Neutrophil (primary cell): Measurements from ENCODE around the gene FOXK2.

Experiments used
- H3K27ac ChIP-seq: fragments of 200-600 bp; sonication (generic); 2 replicates; pipeline ENCODE4 v1.5.1; 2016; ENCODE audit warnings: mild to moderate bottlenecking, moderate library complexity
- H3K27me3 ChIP-seq: fragments of 200-600 bp; sonication (generic); 2 replicates; pipeline ENCODE4 v1.6.0; 2016; ENCODE audit warnings: mild to moderate bottlenecking
- H3K36me3 ChIP-seq: fragments of 200-600 bp; sonication (generic); 2 replicates; pipeline ENCODE4 v1.5.1; 2017
- H3K4me1 ChIP-seq, 2 experiments: fragments of 200-600 bp in 1 of 2; sonication (generic) in 1 of 2; 1 replicate in 1 of 2; 2 replicates in 1 of 2; pipeline versions ENCODE4 v1.5.1 to v1.6.1; 2013 to 2016; ENCODE audit warnings: low read depth in 1 of 2, low read length in 1 of 2, mild to moderate bottlenecking in 1 of 2, moderate library complexity in 1 of 2; ENCODE audit not compliant: control insufficient read depth in 1 of 2, insufficient read depth in 1 of 2
- H3K4me3 ChIP-seq, 2 experiments: fragments of 200-600 bp in 1 of 2; sonication (generic) in 1 of 2; 1 replicate in 1 of 2; 2 replicates in 1 of 2; pipeline ENCODE4 v1.5.1; 2013 to 2016; ENCODE audit warnings: low read depth in 1 of 2, low read length in 1 of 2, mild to moderate bottlenecking in 1 of 2, moderate library complexity in 1 of 2
- H3K9me3 ChIP-seq: fragments of 200-600 bp; sonication (generic); 2 replicates; pipeline ENCODE4 v1.5.1; 2016
- CTCF ChIP-seq: fragments of 200-600 bp; sonication (generic); IDR thresholded peaks from 2 replicates; pipeline ENCODE4 v1.5.1; 2016; ENCODE audit warnings: antibody characterized with exemption

FOXK2 gene

GRCh38 chr17:82495844-82496528, 23.5 kb upstream of the FOXK2 start:
- Histone ChIP-seq H3K9me3 (no peaks in the 10 kb centered on the region), H3K4me3 (no peak overlapping the region), H3K27ac (no peak overlapping the region), H3K27me3 (no peaks in the 10 kb centered on the region), H3K4me1 (peaks cover 19 to 22% of the 10 kb centered on the region in 2 experiments), H3K36me3 (no peaks in the 10 kb centered on the region)
- no peak for TF ChIP-seq CTCF

GRCh38 chr17:82496529-82497434, 22.8 kb upstream of the FOXK2 start:
- Histone ChIP-seq H3K27ac (peak overlapping the region; percentile 83), H3K4me3 (peak overlapping the region; percentile 78 to 88), H3K9me3 (no peaks in the 10 kb centered on the region), H3K27me3 (no peaks in the 10 kb centered on the region), H3K4me1 (peaks cover 19 to 22% of the 10 kb centered on the region in 2 experiments), H3K36me3 (no peaks in the 10 kb centered on the region)
- peak; percentile 45 for TF ChIP-seq CTCF

- Histone ChIP-seq H3K4me3 (peak overlapping the region; percentile 78 to 88), H3K36me3 (no peaks in the 10 kb centered on the region), H3K27me3 (no peaks in the 10 kb centered on the region), H3K4me1 (peaks cover 19 to 22% of the 10 kb centered on the region in 2 experiments), H3K9me3 (no peaks in the 10 kb centered on the region), H3K27ac (peak overlapping the region; percentile 83)
- TF ChIP-seq CTCF: no peak
Measured at GRCh38 chr17:82497483-82498405, 21.8 kb upstream of the FOXK2 start.

GRCh38 chr17:82502207-82502606, 17.3 kb upstream of the FOXK2 start:
- no peaks in the 10 kb centered on the region for H3K36me3 ChIP-seq
- no peaks in the 10 kb centered on the region for H3K27me3 ChIP-seq
- H3K4me3 ChIP-seq: no peak overlapping the region
- H3K27ac ChIP-seq: no peak overlapping the region
- no peak for TF ChIP-seq CTCF
- H3K9me3 ChIP-seq: no peaks in the 10 kb centered on the region
- H3K4me1 ChIP-seq: peaks cover 7 to 13% of the 10 kb centered on the region in 2 experiments

GRCh38 chr17:82503094-82503727, 16.3 kb upstream of the FOXK2 start:
- TF ChIP-seq CTCF: no peak
- Histone ChIP-seq H3K27ac (no peak overlapping the region), H3K4me3 (no peak overlapping the region), H3K36me3 (no peaks in the 10 kb centered on the region), H3K27me3 (no peaks in the 10 kb centered on the region), H3K4me1 (peaks cover 0 to 5% of the 10 kb centered on the region in 2 experiments), H3K9me3 (no peaks in the 10 kb centered on the region)
